ENCODE data around the gene CCDC194. TPM values are rescaled to one million over a fixed set of nuclear protein-coding genes. Genes with fewer than 3 reads are reported as not detected.

CCDC194 gene
- total and polyA plus RNA-seq, 8 donors = 0.17 to 1.4 (median 0.27) TPM; not detected in 3

- intact Hi-C loops (cut with DNase I) = no loop called here
- ATAC-seq (no peak), DNase-seq (no peak)
- Histone ChIP-seq H3K9me3 (no peaks in the 10 kb centered on the region), H3K4me1 (peaks cover 5 to 13% of the 10 kb centered on the region in 2 donors), H3K27me3 (no peaks in the 10 kb centered on the region), H3K36me3 (peaks cover 0 to 24% of the 10 kb centered on the region in 2 donors), H3K27ac (peak overlapping the region; percentile 85 to 87), H3K4me3 (peak overlapping the region; percentile 79 to 84)
- no peak for TF ChIP-seq CTCF (IDR thresholded peaks at IDR 0.05)
Observed at GRCh38 chr19:17419154-17419620, 25.2 kb upstream of the CCDC194 start.

- Histone ChIP-seq H3K4me3 (peak overlapping the region in 1 of 2 donors; percentile 84), H3K27ac (peak overlapping the region in 1 of 2 donors; percentile 87), H3K4me1 (peaks cover 5 to 15% of the 10 kb centered on the region in 2 donors), H3K27me3 (no peaks in the 10 kb centered on the region), H3K9me3 (no peaks in the 10 kb centered on the region), H3K36me3 (peaks cover 0 to 25% of the 10 kb centered on the region in 2 donors)
- DNase-seq (no peak), ATAC-seq (no peak)
- intact Hi-C loops (cut with DNase I) = no loop called here
- TF ChIP-seq CTCF (IDR thresholded peaks at IDR 0.05) = no peak
Observed at GRCh38 chr19:17418710-17419109, 24.7 kb upstream of the CCDC194 start.

- no peak for DNase-seq
- Histone ChIP-seq H3K27ac (no peak overlapping the region), H3K4me3 (no peak overlapping the region), H3K27me3 (no peaks in the 10 kb centered on the region), H3K4me1 (peaks cover 5 to 26% of the 10 kb centered on the region in 2 donors), H3K9me3 (no peaks in the 10 kb centered on the region), H3K36me3 (peaks cover 0 to 36% of the 10 kb centered on the region in 2 donors)
- no peak for TF ChIP-seq CTCF (IDR thresholded peaks at IDR 0.05)
- intact Hi-C loops (cut with DNase I) = no loop called here
- no peak for ATAC-seq
Observed at GRCh38 chr19:17415121-17415520, 21.1 kb upstream of the CCDC194 start.

- H3K9me3 ChIP-seq = no peaks in the 10 kb centered on the region
- no peak for ATAC-seq
- TF ChIP-seq CTCF (IDR thresholded peaks at IDR 0.05) = no peak
- intact Hi-C loops (cut with DNase I) = no loop called here
- DNase-seq = no peak
- H3K27ac ChIP-seq = no peak overlapping the region
- no peak overlapping the region for H3K4me3 ChIP-seq
- H3K27me3 ChIP-seq = no peaks in the 10 kb centered on the region
- H3K4me1 ChIP-seq = peaks cover 3 to 24% of the 10 kb centered on the region in 2 donors
- peaks cover 0 to 36% of the 10 kb centered on the region in 2 donors for H3K36me3 ChIP-seq
Observed at GRCh38 chr19:17414097-17414496, 20.1 kb upstream of the CCDC194 start.

- Histone ChIP-seq H3K9me3 (no peaks in the 10 kb centered on the region), H3K36me3 (peaks cover 0 to 36% of the 10 kb centered on the region in 2 donors), H3K4me3 (no peak overlapping the region), H3K4me1 (peaks cover 0 to 35% of the 10 kb centered on the region in 2 donors), H3K27me3 (no peaks in the 10 kb centered on the region), H3K27ac (peak overlapping the region in 1 of 2 donors; percentile 64)
- no peak for TF ChIP-seq CTCF (IDR thresholded peaks at IDR 0.05)
- intact Hi-C loops (cut with DNase I) = no loop called here
- DNase-seq (no peak), ATAC-seq (no peak)
Observed at GRCh38 chr19:17411801-17412200, 17.8 kb upstream of the CCDC194 start.

Measured in left lung (tissue), 10 donors.